ENCODE results near the gene C1orf159.
"Not testable (repeated sequence)": the region's sequence is repeated elsewhere in the genome, so short reads cannot be mapped to it uniquely, and the experiment has no call there.

Gene C1orf159

GRCh38 chr1:1156140-1157032, 40.5 kb upstream of the C1orf159 start:
- H3K4me3 ChIP-seq (ENCODE audit: low read length) = no peak overlapping the region
- no peak for DNase-seq (ENCODE audit: low read depth)
- TF ChIP-seq CTCF (IDR thresholded peaks at IDR 0.05; ENCODE audit: insufficient read depth, low read depth, low read length, missing control alignments) = no peak

GRCh38 chr1:1155258-1155657, 39.4 kb upstream of the C1orf159 start:
- no peak for TF ChIP-seq CTCF (IDR thresholded peaks at IDR 0.05; ENCODE audit: insufficient read depth, low read depth, low read length, missing control alignments)
- DNase-seq (ENCODE audit: low read depth) = no peak

GRCh38 chr1:1153874-1154273, 38.0 kb upstream of the C1orf159 start:
- H3K4me3 ChIP-seq (ENCODE audit: low read length) = no peak overlapping the region
- DNase-seq (ENCODE audit: low read depth) = no peak
- no peak for TF ChIP-seq CTCF (IDR thresholded peaks at IDR 0.05; ENCODE audit: insufficient read depth, low read depth, low read length, missing control alignments)

More at GRCh38 chr1:1155258-1155657, 39.4 kb upstream of the C1orf159 start:
- no peak overlapping the region for H3K4me3 ChIP-seq (ENCODE audit: low read length)

- not testable (repeated sequence) for DNase-seq (ENCODE audit: low read depth); H3K4me3 ChIP-seq (ENCODE audit: low read length)
These were observed 37.3 kb upstream of the C1orf159 start for GRCh38 chr1:1153215-1153614.

GRCh38 chr1:1152431-1152830, 36.5 kb upstream of the C1orf159 start:
- DNase-seq (ENCODE audit: low read depth); H3K4me3 ChIP-seq (ENCODE audit: low read length): not testable (repeated sequence)

GRCh38 chr1:1151306-1151705, 35.4 kb upstream of the C1orf159 start:
- no peak for DNase-seq (ENCODE audit: low read depth)
- no peak for TF ChIP-seq CTCF (IDR thresholded peaks at IDR 0.05; ENCODE audit: insufficient read depth, low read depth, low read length, missing control alignments)
- H3K4me3 ChIP-seq (ENCODE audit: low read length) = no peak overlapping the region

- DNase-seq (ENCODE audit: low read depth) = peak; percentile 40
- H3K4me3 ChIP-seq (ENCODE audit: low read length) = no peak overlapping the region
- no peak for TF ChIP-seq CTCF (IDR thresholded peaks at IDR 0.05; ENCODE audit: insufficient read depth, low read depth, low read length, missing control alignments)
These were observed 34.2 kb upstream of the C1orf159 start for GRCh38 chr1:1150100-1150499.

- no peak for DNase-seq (ENCODE audit: low read depth)
- TF ChIP-seq CTCF (IDR thresholded peaks at IDR 0.05; ENCODE audit: insufficient read depth, low read depth, low read length, missing control alignments) = no peak
- no peak overlapping the region for H3K4me3 ChIP-seq (ENCODE audit: low read length)
These were observed 33.5 kb upstream of the C1orf159 start for GRCh38 chr1:1149416-1149815.

Data from epithelial cell of esophagus (primary cell).